Measurements from ENCODE around the gene CCNI2. TPM values are rescaled to one million over a fixed set of nuclear protein-coding genes. Genes with fewer than 3 reads are reported as not detected.
"Not testable (repeated sequence)": the region's sequence is repeated elsewhere in the genome, so short reads cannot be mapped to it uniquely, and the experiment has no call there.

Gene CCNI2
- total RNA-seq, 1 experiment from 2014 or later = not detected

- Histone ChIP-seq H3K27me3 (no peaks in the 10 kb centered on the region), H3K36me3 (no peaks in the 10 kb centered on the region), H3K4me3 (no peak overlapping the region), H3K9me3 (no peaks in the 10 kb centered on the region)
- DNase-seq = no peak
These were observed 38.6 kb downstream of the CCNI2 start for GRCh38 chr5:132785864-132786263.

- H3K9me3 ChIP-seq = no peaks in the 10 kb centered on the region
- no peak overlapping the region for H3K4me3 ChIP-seq
- DNase-seq = no peak
- no peaks in the 10 kb centered on the region for H3K36me3 ChIP-seq
- H3K27me3 ChIP-seq = no peaks in the 10 kb centered on the region
These were observed 39.9 kb downstream of the CCNI2 start for GRCh38 chr5:132787076-132787475.

GRCh38 chr5:132788508-132788907 lies 41.3 kb downstream of the CCNI2 start:
- Histone ChIP-seq H3K36me3 (no peaks in the 10 kb centered on the region), H3K27me3 (no peaks in the 10 kb centered on the region), H3K4me3 (no peak overlapping the region), H3K9me3 (no peaks in the 10 kb centered on the region)
- DNase-seq = no peak

- DNase-seq = no peak
- Histone ChIP-seq H3K9me3 (no peaks in the 10 kb centered on the region), H3K4me3 (no peak overlapping the region), H3K36me3 (no peaks in the 10 kb centered on the region), H3K27me3 (no peaks in the 10 kb centered on the region)
These were observed 42.0 kb downstream of the CCNI2 start for GRCh38 chr5:132788990-132789886.

- no peak overlapping the region for H3K4me3 ChIP-seq
- no peaks in the 10 kb centered on the region for H3K27me3 ChIP-seq
- H3K9me3 ChIP-seq = no peaks in the 10 kb centered on the region
- no peaks in the 10 kb centered on the region for H3K36me3 ChIP-seq
- DNase-seq = no peak
These were observed 43.1 kb downstream of the CCNI2 start for GRCh38 chr5:132790201-132790865.

GRCh38 chr5:132791026-132791425 lies 43.8 kb downstream of the CCNI2 start:
- Histone ChIP-seq H3K4me3 (no peak overlapping the region), H3K36me3 (no peaks in the 10 kb centered on the region), H3K9me3 (no peaks in the 10 kb centered on the region), H3K27me3 (no peaks in the 10 kb centered on the region)
- DNase-seq = no peak

- Histone ChIP-seq H3K36me3 (no peaks in the 10 kb centered on the region), H3K9me3 (no peaks in the 10 kb centered on the region), H3K4me3 (no peak overlapping the region), H3K27me3 (0 out of 2 replicates have a peak, but pooled peaks cover 6% of the 10 kb centered on the region)
- DNase-seq = no peak
These were observed 50.4 kb downstream of the CCNI2 start for GRCh38 chr5:132797651-132798050.

- no peak for DNase-seq
- Histone ChIP-seq H3K9me3 (no peaks in the 10 kb centered on the region), H3K27me3 (0 out of 2 replicates have a peak, but pooled peaks cover 8% of the 10 kb centered on the region), H3K36me3 (no peaks in the 10 kb centered on the region), H3K4me3 (no peak overlapping the region)
These were observed 52.2 kb downstream of the CCNI2 start for GRCh38 chr5:132799392-132799791.

- no peak for DNase-seq
- H3K36me3 ChIP-seq = no peaks in the 10 kb centered on the region
- 0 out of 2 replicates have a peak, but pooled peaks cover 8% of the 10 kb centered on the region for H3K27me3 ChIP-seq
- no peak overlapping the region for H3K4me3 ChIP-seq
- H3K9me3 ChIP-seq = peaks cover 6% of the 10 kb centered on the region
These were observed 53.3 kb downstream of the CCNI2 start for GRCh38 chr5:132800545-132800944.

- DNase-seq = no peak
- Histone ChIP-seq H3K9me3 (peaks cover 6% of the 10 kb centered on the region), H3K4me3 (no peak overlapping the region), H3K27me3 (0 out of 2 replicates have a peak, but pooled peaks cover 8% of the 10 kb centered on the region), H3K36me3 (no peaks in the 10 kb centered on the region)
These were observed 54.9 kb downstream of the CCNI2 start for GRCh38 chr5:132802044-132802684.

GRCh38 chr5:132802685-132803066 lies 55.5 kb downstream of the CCNI2 start:
- not testable (repeated sequence) for DNase-seq, H3K27me3 ChIP-seq, H3K9me3 ChIP-seq, H3K4me3 ChIP-seq, H3K36me3 ChIP-seq

Other genes starting within 250 kb of the CCNI2 start
- not detected in 2 replicates for gene IL5, start 203.9 kb upstream of the CCNI2 start, total RNA-seq (2014; rRNA removed; shearing (Covaris generic); ENCODE audit: low replicate concordance)
- 35.7 and 47.7 TPM in 2 replicates for gene RAD50, start 190.4 kb upstream of the CCNI2 start, total RNA-seq (2014; rRNA removed; shearing (Covaris generic); ENCODE audit: low replicate concordance)
- gene IL13, start 89.3 kb upstream of the CCNI2 start, total RNA-seq (2014; rRNA removed; shearing (Covaris generic); ENCODE audit: low replicate concordance) = not detected in 2 replicates
- not detected in 2 replicates for gene IL4, start 73.4 kb upstream of the CCNI2 start, total RNA-seq (2014; rRNA removed; shearing (Covaris generic); ENCODE audit: low replicate concordance)
- 5.3 and 6.2 TPM in 2 replicates for gene KIF3A, start 9.9 kb upstream of the CCNI2 start, total RNA-seq (2014; rRNA removed; shearing (Covaris generic); ENCODE audit: low replicate concordance)
- 36.9 and 53.8 TPM in 2 replicates for gene SEPTIN8, start 29.8 kb downstream of the CCNI2 start, total RNA-seq (2014; rRNA removed; shearing (Covaris generic); ENCODE audit: low replicate concordance)
- not detected in 2 replicates for gene SOWAHA, start 65.9 kb downstream of the CCNI2 start, total RNA-seq (2014; rRNA removed; shearing (Covaris generic); ENCODE audit: low replicate concordance)
- 8.6 and 16.4 TPM in 2 replicates for gene SHROOM1, start 83.2 kb downstream of the CCNI2 start, total RNA-seq (2014; rRNA removed; shearing (Covaris generic); ENCODE audit: low replicate concordance)
- gene GDF9, start 119.0 kb downstream of the CCNI2 start, total RNA-seq (2014; rRNA removed; shearing (Covaris generic); ENCODE audit: low replicate concordance) = 0.15 TPM in 1 of 2 replicates, not detected in the other
- gene UQCRQ, start 119.2 kb downstream of the CCNI2 start, total RNA-seq (2014; rRNA removed; shearing (Covaris generic); ENCODE audit: low replicate concordance) = 388 and 1,689 TPM in 2 replicates
- gene LEAP2, start 126.2 kb downstream of the CCNI2 start, total RNA-seq (2014; rRNA removed; shearing (Covaris generic); ENCODE audit: low replicate concordance) = 1.4 TPM in 1 of 2 replicates, not detected in the other
- 18.3 and 26.9 TPM in 2 replicates for gene AFF4, start 216.2 kb downstream of the CCNI2 start, total RNA-seq (2014; rRNA removed; shearing (Covaris generic); ENCODE audit: low replicate concordance)

Data from MG63 (cell line).